ENCODE data around the gene LPCAT1.

LPCAT1 gene

GRCh38 chr5:1437226-1437829 lies 86.4 kb downstream of the LPCAT1 start:
- H3K27ac ChIP-seq = no peak overlapping the region
- TF ChIP-seq, protein P1, sequence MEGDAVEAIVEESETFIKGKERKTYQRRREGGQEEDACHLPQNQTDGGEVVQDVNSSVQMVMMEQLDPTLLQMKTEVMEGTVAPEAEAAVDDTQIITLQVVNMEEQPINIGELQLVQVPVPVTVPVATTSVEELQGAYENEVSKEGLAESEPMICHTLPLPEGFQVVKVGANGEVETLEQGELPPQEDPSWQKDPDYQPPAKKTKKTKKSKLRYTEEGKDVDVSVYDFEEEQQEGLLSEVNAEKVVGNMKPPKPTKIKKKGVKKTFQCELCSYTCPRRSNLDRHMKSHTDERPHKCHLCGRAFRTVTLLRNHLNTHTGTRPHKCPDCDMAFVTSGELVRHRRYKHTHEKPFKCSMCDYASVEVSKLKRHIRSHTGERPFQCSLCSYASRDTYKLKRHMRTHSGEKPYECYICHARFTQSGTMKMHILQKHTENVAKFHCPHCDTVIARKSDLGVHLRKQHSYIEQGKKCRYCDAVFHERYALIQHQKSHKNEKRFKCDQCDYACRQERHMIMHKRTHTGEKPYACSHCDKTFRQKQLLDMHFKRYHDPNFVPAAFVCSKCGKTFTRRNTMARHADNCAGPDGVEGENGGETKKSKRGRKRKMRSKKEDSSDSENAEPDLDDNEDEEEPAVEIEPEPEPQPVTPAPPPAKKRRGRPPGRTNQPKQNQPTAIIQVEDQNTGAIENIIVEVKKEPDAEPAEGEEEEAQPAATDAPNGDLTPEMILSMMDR (IDR thresholded peaks at IDR 0.05) = no peak
- no peak for TF ChIP-seq ZFX (IDR thresholded peaks at IDR 0.05; ENCODE audit: borderline replicate concordance)

DNA sequence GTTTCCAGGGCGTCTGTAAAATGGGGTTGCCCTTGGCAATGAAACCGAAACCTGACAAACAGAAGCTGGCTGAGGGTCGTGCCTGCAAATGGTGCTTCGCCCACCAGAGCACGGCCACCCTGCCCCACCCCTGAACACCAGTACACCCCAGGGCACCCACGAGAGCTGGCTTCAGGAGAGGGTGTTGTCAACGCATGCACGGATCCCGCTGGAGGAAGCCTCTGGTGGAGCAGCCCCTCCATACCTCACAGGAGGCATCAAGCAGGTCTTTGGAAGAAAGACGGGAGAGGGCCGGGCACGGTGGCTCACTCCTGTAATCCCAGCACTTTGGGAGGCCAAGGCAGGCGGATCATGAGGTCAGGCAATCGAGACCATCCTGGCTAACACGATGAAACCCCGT lies 87.1 kb downstream of the LPCAT1 start:
- TF ChIP-seq, protein P1 (IDR thresholded peaks at IDR 0.05) = no peak
- no peak for TF ChIP-seq ZFX (IDR thresholded peaks at IDR 0.05; ENCODE audit: borderline replicate concordance)
- H3K27ac ChIP-seq = no peak overlapping the region

- H3K27ac ChIP-seq = no peak overlapping the region
- TF ChIP-seq ZFX (IDR thresholded peaks at IDR 0.05; ENCODE audit: borderline replicate concordance) = no peak
- TF ChIP-seq, protein P1 (IDR thresholded peaks at IDR 0.05) = no peak
Measured at GRCh38 chr5:1436036-1436435, 87.7 kb downstream of the LPCAT1 start.

- no peak overlapping the region for H3K27ac ChIP-seq
- TF ChIP-seq ZFX (IDR thresholded peaks at IDR 0.05; ENCODE audit: borderline replicate concordance) = no peak
- TF ChIP-seq, protein P1 (IDR thresholded peaks at IDR 0.05) = no peak
Measured at GRCh38 chr5:1435369-1435768, 88.4 kb downstream of the LPCAT1 start.

GRCh38 chr5:1432296-1432695 lies 91.5 kb downstream of the LPCAT1 start:
- no peak overlapping the region for H3K27ac ChIP-seq
- no peak for TF ChIP-seq ZFX (IDR thresholded peaks at IDR 0.05; ENCODE audit: borderline replicate concordance)
- TF ChIP-seq, protein P1 (IDR thresholded peaks at IDR 0.05) = no peak

DNA sequence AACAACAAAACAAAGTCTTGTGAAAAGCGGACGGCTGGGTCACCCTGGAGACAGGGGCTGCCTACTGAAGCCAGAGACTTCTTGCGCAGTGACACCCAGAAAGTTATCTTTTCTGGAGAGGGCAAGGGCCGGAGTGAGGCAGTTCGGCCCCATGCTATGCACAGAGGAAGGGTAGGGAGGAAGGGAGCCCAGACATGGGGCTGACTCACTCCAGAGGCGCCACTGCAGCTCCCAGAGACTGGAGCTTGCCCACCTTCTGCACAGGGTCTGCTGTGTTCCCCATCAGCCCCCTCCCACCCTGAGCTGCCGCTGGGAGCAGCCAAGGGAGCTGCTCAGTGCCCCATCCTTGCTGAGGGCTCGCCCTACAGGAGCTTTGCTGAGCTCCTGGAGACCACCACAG lies 91.9 kb downstream of the LPCAT1 start:
- TF ChIP-seq, protein P1 (IDR thresholded peaks at IDR 0.05) = no peak
- no peak for TF ChIP-seq ZFX (IDR thresholded peaks at IDR 0.05; ENCODE audit: borderline replicate concordance)
- H3K27ac ChIP-seq = no peak overlapping the region

- TF ChIP-seq, protein P1 (IDR thresholded peaks at IDR 0.05) = no peak
- TF ChIP-seq ZFX (IDR thresholded peaks at IDR 0.05; ENCODE audit: borderline replicate concordance) = no peak
- H3K27ac ChIP-seq = no peak overlapping the region
Measured at GRCh38 chr5:1431021-1431811, 92.5 kb downstream of the LPCAT1 start.

Data from 22Rv1 (cell line).